Measurements from ENCODE around the gene SURF4. TPM values are rescaled to one million over a fixed set of nuclear protein-coding genes. Genes with fewer than 3 reads are reported as not detected.

The SURF4 gene
- total and polyA plus RNA-seq, 4 donors = 142 to 386 (median 217) TPM

- no peak overlapping the region for H3K27ac ChIP-seq (ENCODE audit: low read depth in 1 of 2, low read length in 2 of 2)
- peaks cover 0 to 44% (median 14%) of the 10 kb centered on the region in 4 donors for H3K36me3 ChIP-seq (ENCODE audit: control insufficient read depth in 4 of 4, insufficient read depth in 3 of 4, low read depth in 1 of 4, low read length in 3 of 4)
- H3K4me3 ChIP-seq (ENCODE audit: low read depth in 1 of 3, low read length in 3 of 3) = no peak overlapping the region
- peaks cover 4 to 25% (median 14%) of the 10 kb centered on the region in 4 donors for H3K4me1 ChIP-seq (ENCODE audit: control insufficient read depth in 4 of 4, insufficient read depth in 4 of 4, low read length in 3 of 4)
- WGBS = 96% methylated on average over 6 of the region's 6 CpGs
- DNase-seq (ENCODE audit: low spot score) = no peak
- H3K27me3 ChIP-seq (ENCODE audit: control insufficient read depth in 4 of 4, insufficient read depth in 4 of 4, low read length in 3 of 4) = no peaks in the 10 kb centered on the region
- no peaks in the 10 kb centered on the region for H3K9me3 ChIP-seq (ENCODE audit: control insufficient read depth in 4 of 4, low read length in 3 of 4)
- no peak overlapping the region for H3K9ac ChIP-seq (ENCODE audit: low read depth in 1 of 2, low read length in 2 of 2)
- TF ChIP-seq SP1 (IDR thresholded peaks at IDR 0.05) = no peak
- TF ChIP-seq FOXA2 (IDR thresholded peaks at IDR 0.05) = no peak
Measured at GRCh38 chr9:133345596-133345995, 30.3 kb downstream of the SURF4 start.

GRCh38 chr9:133344979-133345378 lies 30.9 kb downstream of the SURF4 start:
- Histone ChIP-seq H3K4me1 (ENCODE audit: control insufficient read depth in 4 of 4, insufficient read depth in 4 of 4, low read length in 3 of 4) (peaks cover 4 to 25% (median 14%) of the 10 kb centered on the region in 4 donors), H3K27me3 (ENCODE audit: control insufficient read depth in 4 of 4, insufficient read depth in 4 of 4, low read length in 3 of 4) (no peaks in the 10 kb centered on the region), H3K36me3 (ENCODE audit: control insufficient read depth in 4 of 4, insufficient read depth in 3 of 4, low read depth in 1 of 4, low read length in 3 of 4) (peaks cover 0 to 42% (median 9%) of the 10 kb centered on the region in 4 donors), H3K9ac (ENCODE audit: low read depth in 1 of 2, low read length in 2 of 2) (no peak overlapping the region), H3K27ac (ENCODE audit: low read depth in 1 of 2, low read length in 2 of 2) (no peak overlapping the region), H3K4me3 (ENCODE audit: low read depth in 1 of 3, low read length in 3 of 3) (no peak overlapping the region), H3K9me3 (ENCODE audit: control insufficient read depth in 4 of 4, low read length in 3 of 4) (no peaks in the 10 kb centered on the region)
- TF ChIP-seq, protein P1, sequence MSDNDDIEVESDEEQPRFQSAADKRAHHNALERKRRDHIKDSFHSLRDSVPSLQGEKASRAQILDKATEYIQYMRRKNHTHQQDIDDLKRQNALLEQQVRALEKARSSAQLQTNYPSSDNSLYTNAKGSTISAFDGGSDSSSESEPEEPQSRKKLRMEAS (IDR thresholded peaks at IDR 0.05) = no peak
- TF ChIP-seq HNF4A (conservative IDR thresholded peaks at IDR 0.05) = no peak
- TF ChIP-seq ATF3 (IDR thresholded peaks at IDR 0.05) = no peak
- TF ChIP-seq NR2F2 (IDR thresholded peaks at IDR 0.05) = no peak
- TF ChIP-seq CTCF (IDR thresholded peaks at IDR 0.05; ENCODE audit: low read depth, low read length, missing input control) = no peak
- no peak for TF ChIP-seq GABPA (IDR thresholded peaks at IDR 0.05 in 1 of 2, conservative IDR thresholded peaks at IDR 0.05 in 1 of 2)
- no peak for TF ChIP-seq FOXA2 (IDR thresholded peaks at IDR 0.05)
- no peak for TF ChIP-seq YY1 (IDR thresholded peaks at IDR 0.05)
- 97% methylated on average over 12 of the region's 12 CpGs for WGBS
- DNase-seq (ENCODE audit: low spot score) = no peak

DNA sequence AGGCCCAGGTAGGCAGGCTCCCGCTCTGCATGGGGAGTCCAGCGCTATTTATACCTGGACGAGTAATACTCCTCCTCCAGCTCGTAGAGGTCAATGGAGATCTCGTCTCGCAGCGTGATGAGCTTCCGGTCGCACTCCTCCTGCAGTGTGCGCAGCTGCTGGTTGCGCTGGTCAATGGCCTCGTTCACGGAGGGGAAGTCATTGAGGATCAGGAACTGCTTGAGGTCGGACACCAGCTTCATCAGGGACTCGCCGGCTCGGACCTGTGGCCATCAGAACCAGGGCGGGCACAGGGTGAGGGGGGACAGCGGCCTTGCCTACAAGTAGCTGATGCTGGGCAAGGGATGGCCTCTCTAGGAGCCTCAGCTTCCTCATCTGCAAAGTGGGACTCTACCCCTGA lies 31.8 kb downstream of the SURF4 start:
- no peaks in the 10 kb centered on the region for H3K27me3 ChIP-seq (ENCODE audit: control insufficient read depth in 4 of 4, insufficient read depth in 4 of 4, low read length in 3 of 4)
- H3K4me3 ChIP-seq (ENCODE audit: low read depth in 1 of 3, low read length in 3 of 3) = no peak overlapping the region
- no peak overlapping the region for H3K27ac ChIP-seq (ENCODE audit: low read depth in 1 of 2, low read length in 2 of 2)
- H3K4me1 ChIP-seq (ENCODE audit: control insufficient read depth in 4 of 4, insufficient read depth in 4 of 4, low read length in 3 of 4) = peaks cover 2 to 17% (median 12%) of the 10 kb centered on the region in 4 donors
- TF ChIP-seq HNF4A (conservative IDR thresholded peaks at IDR 0.05) (no peak), NR2F2 (IDR thresholded peaks at IDR 0.05) (no peak), RXRA (IDR thresholded peaks at IDR 0.05) (no peak), REST (IDR thresholded peaks at IDR 0.05) (no peak), FOXA2 (IDR thresholded peaks at IDR 0.05) (no peak), JUND (IDR thresholded peaks at IDR 0.05) (no peak), RAD21 (IDR thresholded peaks at IDR 0.05) (no peak), YY1 (IDR thresholded peaks at IDR 0.05) (no peak)
- TF ChIP-seq, protein P1 (IDR thresholded peaks at IDR 0.05) = no peak
- WGBS = 96% methylated on average over 19 of the region's 19 CpGs
- H3K9ac ChIP-seq (ENCODE audit: low read depth in 1 of 2, low read length in 2 of 2) = no peak overlapping the region
- DNase-seq (ENCODE audit: low spot score) = no peak
- H3K9me3 ChIP-seq (ENCODE audit: control insufficient read depth in 4 of 4, low read length in 3 of 4) = no peaks in the 10 kb centered on the region
- peaks cover 0 to 45% (median 12%) of the 10 kb centered on the region in 4 donors for H3K36me3 ChIP-seq (ENCODE audit: control insufficient read depth in 4 of 4, insufficient read depth in 3 of 4, low read depth in 1 of 4, low read length in 3 of 4)
